Measurements from ENCODE around the gene ASPHD2. TPM values are rescaled to one million over a fixed set of nuclear protein-coding genes. Genes with fewer than 3 reads are reported as not detected.
A peak's percentile ranks its signal among the peaks of the same experiment; 100 is the strongest.

The ASPHD2 gene
- total and polyA plus RNA-seq, 3 experiments from 2014 or later, result 4.1 to 14.2 (median 13.1) TPM

GRCh38 chr22:26418620-26419019, 10.4 kb upstream of the ASPHD2 start:
- Mint-ChIP-seq H3K36me3 (peaks cover 0 to 9% (median 0%) of the 10 kb centered on the region in 3 donors), H3K27me3 (peaks cover 12 to 36% of the 10 kb centered on the region in 2 donors), H3K4me1 (no peaks in the 10 kb centered on the region), H3K4me3 (no peak overlapping the region), H3K27ac (no peak overlapping the region), H3K9me3 (peaks cover 0 to 14% (median 13%) of the 10 kb centered on the region in 5 donors)
- ChIA-PET POLR2A (no interaction called here), CTCF (interaction anchor here (1.2 kb wide), 1 partner anchor 42 kb away, joined by 4 read pairs; no protein-coding TSS in a partner anchor)
- no peaks in the 10 kb centered on the region for H3K4me1 ChIP-seq (ENCODE audit: insufficient read depth, low read length)
- no peak for DNase-seq
- H3K4me3 ChIP-seq (ENCODE audit: low read length), result no peak overlapping the region
- no peaks in the 10 kb centered on the region for H3K36me3 ChIP-seq (ENCODE audit: insufficient read depth, low read length)
- H3K27me3 ChIP-seq (ENCODE audit: insufficient read depth, low read length, poor library complexity, severe bottlenecking), result peaks cover 4% of the 10 kb centered on the region
- H3K27ac ChIP-seq (ENCODE audit: low read depth, low read length), result no peak overlapping the region
- peaks cover 11% of the 10 kb centered on the region for H3K9me3 ChIP-seq (ENCODE audit: low read length)

GRCh38 chr22:26426924-26427323, 2.1 kb upstream of the ASPHD2 start:
- H3K9me3 Mint-ChIP-seq, result peaks cover 0 to 15% (median 11%) of the 10 kb centered on the region in 5 donors
- H3K27me3 Mint-ChIP-seq, result peaks cover 4 to 9% of the 10 kb centered on the region in 2 donors
- Histone ChIP-seq H3K27ac (ENCODE audit: low read depth, low read length) (no peak overlapping the region), H3K9me3 (ENCODE audit: low read length) (peaks cover 11% of the 10 kb centered on the region), H3K36me3 (ENCODE audit: insufficient read depth, low read length) (no peaks in the 10 kb centered on the region), H3K27me3 (ENCODE audit: insufficient read depth, low read length, poor library complexity, severe bottlenecking) (peaks cover 4% of the 10 kb centered on the region), H3K4me3 (ENCODE audit: low read length) (no peak overlapping the region), H3K4me1 (ENCODE audit: insufficient read depth, low read length) (peaks cover 26% of the 10 kb centered on the region)
- H3K4me3 Mint-ChIP-seq, result peak overlapping the region; percentile 7 to 78 (median 50)
- H3K4me1 Mint-ChIP-seq, result peaks cover 28 to 33% (median 30%) of the 10 kb centered on the region in 3 donors
- H3K27ac Mint-ChIP-seq, result peak overlapping the region; percentile 39 to 90 (median 82)
- CTCF ChIA-PET, result no interaction called here
- H3K36me3 Mint-ChIP-seq, result peaks cover 2 to 16% (median 6%) of the 10 kb centered on the region in 3 donors
- no peak for DNase-seq
- POLR2A ChIA-PET, result no interaction called here

- H3K27ac Mint-ChIP-seq, result peak overlapping the region in 7 of 8 donors; percentile 14 to 91 (median 84)
- CTCF ChIA-PET, result interaction anchor here (1.5 to 2.3 kb wide), 2 partner anchors 54 to 66 kb away, joined by 3 to 5 read pairs; partner anchors contain the start of genes HPS4 and SRRD
- peaks cover 0 to 2% (median 0%) of the 10 kb centered on the region in 5 donors for H3K9me3 Mint-ChIP-seq
- Histone ChIP-seq H3K4me1 (ENCODE audit: insufficient read depth, low read length) (peaks cover 26% of the 10 kb centered on the region), H3K9me3 (ENCODE audit: low read length) (no peaks in the 10 kb centered on the region), H3K4me3 (ENCODE audit: low read length) (peak overlapping the region; percentile 67), H3K36me3 (ENCODE audit: insufficient read depth, low read length) (peaks cover 9% of the 10 kb centered on the region), H3K27me3 (ENCODE audit: insufficient read depth, low read length, poor library complexity, severe bottlenecking) (no peaks in the 10 kb centered on the region), H3K27ac (ENCODE audit: low read depth, low read length) (no peak overlapping the region)
- DNase-seq, result no peak
- POLR2A ChIA-PET, result interaction anchor here (1.1 to 3.4 kb wide), 2 partner anchors 32 to 54 kb away, joined by 3 to 22 read pairs; partner anchors contain the start of genes HPS4 and SRRD
- H3K4me3 Mint-ChIP-seq, result peak overlapping the region; percentile 79 to 91 (median 83)
- H3K36me3 Mint-ChIP-seq, result peaks cover 0 to 21% (median 2%) of the 10 kb centered on the region in 3 donors
- H3K27me3 Mint-ChIP-seq, result no peaks in the 10 kb centered on the region
- peaks cover 28 to 43% (median 34%) of the 10 kb centered on the region in 3 donors for H3K4me1 Mint-ChIP-seq
Measured at GRCh38 chr22:26429458-26430286, 612 bp downstream of the ASPHD2 start.

DNA sequence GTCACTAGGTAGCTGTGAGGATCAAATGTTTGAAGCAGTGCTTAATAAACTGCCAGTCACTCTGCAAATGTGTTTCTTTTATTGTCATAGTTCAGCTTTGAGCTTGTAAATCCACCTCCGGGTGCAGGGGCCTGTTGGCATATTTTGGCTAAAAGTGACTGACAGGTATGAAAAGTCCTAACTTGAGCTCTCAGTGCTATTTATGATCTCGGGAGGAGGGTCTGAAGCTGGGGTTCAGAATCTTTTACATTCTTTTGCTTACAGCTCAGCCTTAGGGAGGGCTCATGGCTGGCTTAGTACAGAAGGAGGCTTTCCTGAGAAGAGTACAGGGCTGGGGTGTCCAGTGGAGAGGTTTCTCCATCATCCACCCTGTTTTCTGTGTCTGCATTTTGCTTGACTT, 1.5 kb downstream of the ASPHD2 start:
- Mint-ChIP-seq H3K27me3 (no peaks in the 10 kb centered on the region), H3K4me3 (peak overlapping the region; percentile 79 to 91 (median 83)), H3K9me3 (peaks cover 0 to 2% (median 0%) of the 10 kb centered on the region in 5 donors), H3K27ac (peak overlapping the region in 7 of 8 donors; percentile 34 to 91 (median 84)), H3K36me3 (peaks cover 0 to 27% (median 3%) of the 10 kb centered on the region in 3 donors), H3K4me1 (peaks cover 33 to 52% (median 42%) of the 10 kb centered on the region in 3 donors)
- POLR2A ChIA-PET, result interaction anchor here (1.1 to 3.4 kb wide), 2 partner anchors 33 to 53 kb away, joined by 3 to 22 read pairs; partner anchors contain the start of genes HPS4 and SRRD
- Histone ChIP-seq H3K4me1 (ENCODE audit: insufficient read depth, low read length) (peaks cover 26% of the 10 kb centered on the region), H3K27me3 (ENCODE audit: insufficient read depth, low read length, poor library complexity, severe bottlenecking) (no peaks in the 10 kb centered on the region), H3K9me3 (ENCODE audit: low read length) (no peaks in the 10 kb centered on the region), H3K27ac (ENCODE audit: low read depth, low read length) (no peak overlapping the region), H3K4me3 (ENCODE audit: low read length) (no peak overlapping the region), H3K36me3 (ENCODE audit: insufficient read depth, low read length) (peaks cover 13% of the 10 kb centered on the region)
- CTCF ChIA-PET, result interaction anchor here (0.9 to 2.3 kb wide), 3 partner anchors 53 to 72 kb away, joined by 3 to 5 read pairs (median 4); partner anchors contain the start of genes HPS4 and SRRD
- DNase-seq, result no peak

DNA sequence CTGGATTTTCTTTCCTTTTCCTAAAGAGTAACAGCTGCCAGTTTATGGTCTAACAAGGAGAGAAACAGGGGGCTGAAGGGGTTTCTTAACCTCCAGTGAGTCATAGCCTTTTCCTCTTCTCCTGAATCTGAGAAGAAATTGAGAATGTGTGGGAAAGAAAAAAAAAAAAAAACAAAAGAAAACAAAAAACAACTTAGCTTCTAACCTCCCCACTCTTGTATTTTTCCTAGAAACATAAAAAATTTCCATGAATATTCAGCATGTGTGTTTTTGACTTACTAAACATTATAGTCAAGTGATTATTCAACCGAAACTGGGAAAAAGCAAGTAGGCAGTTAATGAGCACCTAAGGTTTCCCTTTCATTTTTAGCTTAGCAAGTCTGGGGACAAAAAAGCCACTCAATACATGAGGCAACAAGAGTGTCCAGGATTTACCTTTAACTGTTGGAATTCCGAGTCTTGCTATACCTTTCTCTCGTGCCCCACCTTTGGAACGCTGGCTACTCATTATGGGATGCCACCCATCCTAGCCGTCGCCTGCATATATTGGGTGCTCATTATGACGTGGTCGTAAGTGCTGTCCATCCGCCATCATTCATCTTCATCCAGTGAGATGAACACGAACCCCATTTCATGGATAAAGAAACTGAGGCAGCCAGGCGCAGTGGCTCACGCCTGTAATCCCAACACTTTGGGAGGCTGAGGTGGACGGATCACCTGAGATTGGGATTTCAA, 2.4 kb downstream of the ASPHD2 start:
- ChIA-PET CTCF (interaction anchor here (1.5 to 2.3 kb wide), 2 partner anchors 52 to 68 kb away, joined by 3 to 5 read pairs; partner anchors contain the start of genes HPS4 and SRRD), POLR2A (interaction anchor here (0.6 to 3.4 kb wide), 2 partner anchors 17 to 52 kb away, joined by 3 to 22 read pairs; partner anchors contain the start of genes HPS4 and SRRD)
- H3K4me3 ChIP-seq (ENCODE audit: low read length), result no peak overlapping the region
- peaks cover 39 to 60% (median 50%) of the 10 kb centered on the region in 3 donors for H3K4me1 Mint-ChIP-seq
- H3K27ac ChIP-seq (ENCODE audit: low read depth, low read length), result no peak overlapping the region
- peaks cover 26% of the 10 kb centered on the region for H3K4me1 ChIP-seq (ENCODE audit: insufficient read depth, low read length)
- DNase-seq, result no peak
- H3K9me3 Mint-ChIP-seq, result no peaks in the 10 kb centered on the region
- peak overlapping the region in 2 of 8 donors; percentile 34 to 89 for H3K27ac Mint-ChIP-seq
- H3K4me3 Mint-ChIP-seq, result peak overlapping the region in 5 of 7 donors; percentile 79 to 84 (median 83)
- H3K36me3 ChIP-seq (ENCODE audit: insufficient read depth, low read length), result peaks cover 13% of the 10 kb centered on the region
- H3K27me3 ChIP-seq (ENCODE audit: insufficient read depth, low read length, poor library complexity, severe bottlenecking), result no peaks in the 10 kb centered on the region
- no peaks in the 10 kb centered on the region for H3K9me3 ChIP-seq (ENCODE audit: low read length)
- H3K36me3 Mint-ChIP-seq, result peaks cover 0 to 31% (median 6%) of the 10 kb centered on the region in 3 donors
- H3K27me3 Mint-ChIP-seq, result no peaks in the 10 kb centered on the region

DNA sequence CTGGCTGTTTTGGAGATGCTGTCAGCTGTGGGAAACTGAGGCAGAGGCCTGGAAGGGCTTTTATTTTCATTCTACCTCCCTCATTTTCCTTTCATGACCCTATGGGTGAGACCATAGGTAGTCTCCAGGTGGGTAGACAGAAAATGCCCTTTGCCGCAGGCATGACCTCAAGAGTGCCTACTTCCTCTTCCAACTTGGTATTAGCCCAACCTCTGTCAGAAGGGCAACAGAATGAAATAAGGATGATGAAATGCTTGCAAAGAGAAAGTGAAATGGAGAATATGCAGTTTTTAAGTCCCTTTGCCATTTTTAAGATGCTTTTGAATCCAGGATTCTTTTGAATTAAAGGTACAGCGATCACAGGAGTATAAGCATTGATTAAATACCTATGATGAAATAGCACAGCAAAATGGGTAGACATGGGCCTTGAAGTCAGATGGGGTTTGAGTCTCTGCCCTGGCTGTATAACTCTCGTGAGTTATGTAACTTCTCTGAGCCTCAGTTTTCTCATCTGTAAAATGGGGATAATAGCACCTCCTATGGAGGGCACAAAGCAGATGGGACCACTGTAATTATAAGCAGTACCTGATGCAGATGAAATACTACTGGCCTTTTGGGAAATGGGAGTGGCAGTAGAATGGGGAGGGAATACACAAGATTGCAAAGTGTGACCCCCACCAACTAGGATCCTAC, 3.7 kb downstream of the ASPHD2 start:
- H3K36me3 ChIP-seq (ENCODE audit: insufficient read depth, low read length), result peaks cover 13% of the 10 kb centered on the region
- CTCF ChIA-PET, result no interaction called here
- no peaks in the 10 kb centered on the region for H3K9me3 Mint-ChIP-seq

DNA sequence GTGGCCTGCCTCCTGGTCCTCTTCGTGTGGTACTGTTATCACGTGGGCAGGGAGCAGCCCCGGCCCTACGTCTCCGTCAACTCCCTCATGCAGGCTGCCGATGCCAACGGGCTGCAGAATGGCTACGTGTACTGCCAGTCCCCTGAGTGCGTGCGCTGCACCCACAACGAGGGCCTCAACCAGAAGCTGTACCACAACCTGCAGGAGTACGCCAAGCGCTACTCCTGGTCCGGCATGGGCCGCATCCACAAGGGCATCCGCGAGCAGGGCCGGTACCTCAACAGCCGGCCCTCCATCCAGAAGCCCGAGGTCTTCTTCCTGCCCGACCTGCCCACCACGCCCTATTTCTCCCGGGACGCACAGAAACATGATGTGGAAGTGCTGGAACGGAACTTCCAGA, 4.7 kb downstream of the ASPHD2 start:
- Mint-ChIP-seq H3K27me3 (no peaks in the 10 kb centered on the region), H3K4me1 (peaks cover 39 to 61% (median 51%) of the 10 kb centered on the region in 3 donors), H3K4me3 (no peak overlapping the region), H3K9me3 (no peaks in the 10 kb centered on the region), H3K36me3 (peaks cover 0 to 40% (median 4%) of the 10 kb centered on the region in 3 donors), H3K27ac (peak overlapping the region in 1 of 8 donors; percentile 67)
- H3K27me3 ChIP-seq (ENCODE audit: insufficient read depth, low read length, poor library complexity, severe bottlenecking), result no peaks in the 10 kb centered on the region
- POLR2A ChIA-PET, result no interaction called here
- peaks cover 13% of the 10 kb centered on the region for H3K36me3 ChIP-seq (ENCODE audit: insufficient read depth, low read length)
- DNase-seq, result no peak
- no peak overlapping the region for H3K4me3 ChIP-seq (ENCODE audit: low read length)
- peaks cover 16% of the 10 kb centered on the region for H3K4me1 ChIP-seq (ENCODE audit: insufficient read depth, low read length)
- no peak overlapping the region for H3K27ac ChIP-seq (ENCODE audit: low read depth, low read length)
- CTCF ChIA-PET, result interaction anchor here (1.1 kb wide), 1 partner anchor 29 kb away, joined by 3 read pairs; no protein-coding TSS in a partner anchor
- H3K9me3 ChIP-seq (ENCODE audit: low read length), result no peaks in the 10 kb centered on the region

More for the DNA sequence above, 3.7 kb downstream of the ASPHD2 start:
- no peak overlapping the region for H3K27ac ChIP-seq (ENCODE audit: low read depth, low read length)
- H3K4me3 ChIP-seq (ENCODE audit: low read length), result no peak overlapping the region
- H3K9me3 ChIP-seq (ENCODE audit: low read length), result no peaks in the 10 kb centered on the region
- peak overlapping the region in 1 of 7 donors; percentile 67 for H3K4me3 Mint-ChIP-seq
- peaks cover 0 to 43% (median 6%) of the 10 kb centered on the region in 3 donors for H3K36me3 Mint-ChIP-seq
- DNase-seq, result no peak
- H3K4me1 Mint-ChIP-seq, result peaks cover 44 to 69% (median 59%) of the 10 kb centered on the region in 3 donors
- H3K27me3 ChIP-seq (ENCODE audit: insufficient read depth, low read length, poor library complexity, severe bottlenecking), result no peaks in the 10 kb centered on the region
- POLR2A ChIA-PET, result no interaction called here
- H3K27me3 Mint-ChIP-seq, result no peaks in the 10 kb centered on the region
- peaks cover 25% of the 10 kb centered on the region for H3K4me1 ChIP-seq (ENCODE audit: insufficient read depth, low read length)
- no peak overlapping the region for H3K27ac Mint-ChIP-seq

All from CD8-positive, alpha-beta memory T cell (primary cell).